Measurements from ENCODE around the gene RGPD8. TPM values are rescaled to one million over a fixed set of nuclear protein-coding genes. Genes with fewer than 3 reads are reported as not detected.
A peak's percentile ranks its signal among the peaks of the same experiment; 100 is the strongest.
"Not testable (repeated sequence)": the region's sequence is repeated elsewhere in the genome, so short reads cannot be mapped to it uniquely, and the experiment has no call there.

RGPD8 gene
- total RNA-seq (2014; rRNA removed; shearing (Covaris generic)) = 1.4 and 5.5 TPM in 2 replicates

DNA sequence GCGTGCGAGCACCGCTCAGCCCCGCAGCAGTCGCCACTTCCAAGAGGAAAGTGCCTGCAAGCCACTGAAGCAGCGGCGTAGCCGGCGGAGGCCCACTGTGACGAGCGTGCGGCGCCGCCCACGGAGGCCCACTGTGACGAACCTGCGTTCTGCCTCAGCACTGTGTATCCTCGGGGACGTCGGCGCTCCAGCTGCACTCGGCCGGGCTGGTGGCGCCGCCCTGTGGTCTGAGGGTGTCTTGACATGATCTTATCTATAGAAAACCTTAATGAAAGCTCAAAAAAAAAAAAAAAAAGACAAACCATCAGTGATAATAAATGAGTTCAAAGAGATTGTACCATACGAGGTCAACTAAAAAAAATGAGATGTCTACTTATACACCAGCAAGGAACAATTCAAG is at the start of gene RGPD8:
TSS of gene RGPD8 (minus strand) at position 166 of the 400 bp plus-strand sequence. CDS start 192 bp downstream, outside the sequence.
- not testable (repeated sequence) for H3K4me1 ChIP-seq (replicated peaks); H3K36me3 ChIP-seq; H3K27ac ChIP-seq; H3K9me3 ChIP-seq (replicated peaks); H3K27me3 ChIP-seq (replicated peaks)
- peak within 1 kb of the TSS; percentile 44 for H3K4me3 ChIP-seq
- DNase-seq (ENCODE audit: low read depth in 1 of 2, low spot score in 2 of 2) = peak; percentile 57 to 84

DNA sequence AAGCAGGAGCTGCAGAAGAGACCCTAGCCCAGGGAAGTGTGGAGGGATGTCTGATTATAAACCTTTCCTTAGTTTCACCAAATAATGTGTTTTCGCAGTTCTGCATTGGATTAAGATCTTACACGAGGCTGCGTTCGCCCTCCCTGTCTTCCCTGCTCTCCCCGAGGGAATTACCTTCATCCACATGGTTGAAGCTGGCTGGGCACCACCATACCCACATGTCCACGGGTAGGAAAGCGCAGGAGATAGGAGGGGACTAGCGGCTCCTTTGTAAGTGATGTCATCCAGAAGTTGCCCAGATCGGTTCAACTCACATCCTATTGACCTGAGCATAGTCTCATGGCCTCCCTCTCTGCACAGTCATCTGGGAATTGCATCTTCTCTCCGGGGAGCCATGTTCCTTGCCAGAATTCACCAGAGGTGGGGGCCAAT is 49.6 kb upstream of the RGPD8 start:
- H3K27ac ChIP-seq = no peak overlapping the region
- peaks cover 44% of the 10 kb centered on the region for H3K36me3 ChIP-seq
- peak; percentile 39 to 59 for DNase-seq (ENCODE audit: low read depth in 1 of 2, low spot score in 2 of 2)
- H3K4me1 ChIP-seq (replicated peaks) = peaks cover 17% of the 10 kb centered on the region
- no peaks in the 10 kb centered on the region for H3K9me3 ChIP-seq (replicated peaks)
- no peaks in the 10 kb centered on the region for H3K27me3 ChIP-seq (replicated peaks)
- peak overlapping the region; percentile 92 for H3K4me3 ChIP-seq

DNA sequence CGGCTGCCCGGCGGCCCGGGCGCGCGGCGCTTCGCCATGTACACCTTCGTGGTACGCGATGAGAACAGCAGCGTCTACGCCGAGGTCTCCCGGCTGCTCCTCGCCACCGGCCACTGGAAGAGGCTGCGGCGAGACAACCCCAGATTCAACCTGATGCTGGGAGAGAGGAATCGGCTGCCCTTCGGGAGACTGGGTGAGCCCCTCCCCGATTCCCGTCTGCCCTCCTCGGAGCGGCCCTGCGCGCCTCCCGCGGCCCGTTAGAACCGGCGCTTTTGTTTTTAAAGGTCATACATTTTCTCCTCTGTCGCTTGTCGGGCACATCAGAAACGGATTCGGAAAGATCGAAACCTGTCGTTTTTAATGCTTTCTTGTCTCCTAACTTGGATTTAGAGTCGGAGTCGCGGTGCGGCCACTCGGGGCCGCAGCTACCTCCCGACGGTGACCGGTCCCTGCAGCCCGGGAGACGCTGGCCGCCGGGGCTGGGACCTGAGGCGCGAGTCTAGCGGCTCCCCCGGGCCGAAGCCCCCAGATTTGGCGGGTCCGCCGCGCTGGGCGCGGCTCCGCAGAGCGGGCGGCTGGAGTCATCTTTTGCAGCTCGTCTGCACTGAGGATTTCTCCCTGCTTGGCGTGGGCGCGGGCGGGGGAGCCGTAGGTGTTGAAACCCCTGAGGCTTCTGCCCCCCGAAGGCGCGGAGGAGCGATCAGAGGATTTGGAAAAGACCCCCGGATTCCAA is 49.0 kb upstream of the RGPD8 start:
- Histone ChIP-seq H3K4me1 (replicated peaks) (peaks cover 17% of the 10 kb centered on the region), H3K27me3 (replicated peaks) (no peaks in the 10 kb centered on the region), H3K27ac (peak overlapping the region; percentile 53), H3K4me3 (peak overlapping the region; percentile 92), H3K9me3 (replicated peaks) (no peaks in the 10 kb centered on the region), H3K36me3 (peaks cover 39% of the 10 kb centered on the region)
- peak; percentile 53 to 60 for DNase-seq (ENCODE audit: low read depth in 1 of 2, low spot score in 2 of 2)

DNA sequence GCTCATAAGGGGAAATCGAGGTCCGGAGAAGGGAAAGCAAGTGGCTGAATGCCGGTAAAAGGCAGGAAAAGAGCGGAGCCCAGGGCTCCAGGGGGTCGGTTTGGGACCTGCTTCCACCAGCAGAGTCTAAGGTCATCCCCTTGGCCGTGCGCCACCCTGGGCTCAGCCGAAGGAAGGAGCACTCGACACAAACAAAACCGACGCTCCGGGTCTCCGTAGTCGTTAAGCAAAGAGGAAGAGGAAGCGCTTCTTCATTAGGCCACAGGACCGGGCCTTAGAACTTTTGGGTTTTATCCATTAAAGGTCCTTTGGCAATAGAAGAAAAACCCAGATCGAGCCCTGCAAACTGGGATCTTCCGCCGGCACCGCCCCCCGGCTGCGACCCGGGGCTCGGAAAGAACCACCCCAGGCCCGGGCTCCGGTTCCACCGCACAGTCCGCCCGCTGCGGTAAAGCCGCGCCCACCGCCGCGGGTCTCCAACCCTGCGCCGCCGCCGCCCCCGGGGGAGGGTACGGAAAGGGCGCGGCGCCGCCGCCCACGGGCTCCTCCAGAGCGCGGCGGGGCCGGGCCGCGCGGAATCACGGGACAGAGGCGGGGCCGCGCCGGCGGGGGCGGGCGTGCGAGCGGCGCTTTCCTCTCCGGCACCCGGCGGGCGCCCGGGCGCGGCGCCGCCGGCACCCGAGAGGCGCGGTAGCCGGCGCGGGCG is 48.2 kb upstream of the RGPD8 start, which contains the start of gene TTL:
TSS of gene TTL (plus strand) at position 629 of the 706 bp plus-strand sequence. CDS start 189 bp downstream, outside the sequence.
- peak; percentile 57 to 75 for DNase-seq (ENCODE audit: low read depth in 1 of 2, low spot score in 2 of 2)
- Histone ChIP-seq H3K4me3 (peak within 1 kb of the TSS; percentile 92), H3K9me3 (replicated peaks) (no peaks in the 10 kb centered on the region), H3K27ac (peak within 1 kb of the TSS; percentile 53), H3K36me3 (peaks cover 31% of the 10 kb centered on the region), H3K27me3 (replicated peaks) (no peaks in the 10 kb centered on the region), H3K4me1 (replicated peaks) (peaks cover 17% of the 10 kb centered on the region)

DNA sequence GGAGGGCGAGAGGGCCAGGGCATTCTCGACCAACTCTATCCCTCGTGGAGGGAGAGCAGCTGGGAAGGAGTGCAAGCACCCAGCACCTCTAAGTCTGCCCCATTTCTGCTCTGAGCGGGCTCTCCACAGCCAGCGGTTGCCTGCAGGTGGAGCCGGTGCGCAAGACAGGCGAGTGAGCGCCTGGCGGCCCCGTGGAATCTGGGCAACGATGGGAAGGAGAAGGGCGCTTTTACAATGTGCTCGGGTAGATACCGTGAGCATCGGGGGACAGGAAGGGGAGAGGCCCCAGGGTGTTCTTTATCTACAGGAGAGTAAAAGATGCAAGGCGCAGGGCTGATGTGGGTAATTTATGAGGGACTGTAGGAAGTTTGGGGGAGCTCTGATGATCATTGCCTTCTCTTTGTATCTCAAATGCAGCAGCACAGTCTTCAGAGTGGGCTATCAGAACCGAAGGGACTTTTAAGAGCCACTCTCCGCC is 47.6 kb upstream of the RGPD8 start:
- H3K27me3 ChIP-seq (replicated peaks) = no peaks in the 10 kb centered on the region
- H3K27ac ChIP-seq = no peak overlapping the region
- peaks cover 17% of the 10 kb centered on the region for H3K4me1 ChIP-seq (replicated peaks)
- DNase-seq (ENCODE audit: low read depth in 1 of 2, low spot score in 2 of 2) = peak; percentile 78
- peak overlapping the region; percentile 92 for H3K4me3 ChIP-seq
- H3K36me3 ChIP-seq = peaks cover 25% of the 10 kb centered on the region
- no peaks in the 10 kb centered on the region for H3K9me3 ChIP-seq (replicated peaks)

DNA sequence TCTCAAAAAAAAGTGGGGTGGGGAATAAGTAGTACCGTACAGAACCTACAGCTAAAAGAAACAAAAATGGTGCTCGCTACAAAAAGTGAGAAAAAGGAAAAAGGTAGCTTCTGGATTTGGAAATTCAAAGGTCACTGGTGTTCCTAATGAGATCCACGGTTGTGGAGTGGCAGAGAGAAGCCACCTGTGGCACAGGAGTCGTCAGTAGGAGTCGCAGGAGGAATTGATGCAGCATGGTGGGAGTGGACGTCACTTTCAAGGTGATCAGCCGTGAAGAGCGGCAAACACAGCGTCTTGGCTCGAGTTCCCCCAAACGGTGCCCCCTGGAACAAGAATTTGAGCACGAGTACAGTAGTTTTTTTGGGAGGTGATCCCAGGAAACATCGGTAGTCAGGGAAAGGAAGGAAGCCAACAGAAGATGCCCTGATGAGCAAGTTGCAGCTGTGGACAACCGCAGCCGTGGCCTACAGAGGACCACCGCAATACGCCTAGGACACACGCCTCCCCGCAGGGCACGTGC is 47.1 kb upstream of the RGPD8 start:
- peaks cover 22% of the 10 kb centered on the region for H3K36me3 ChIP-seq
- H3K27ac ChIP-seq = no peak overlapping the region

DNA sequence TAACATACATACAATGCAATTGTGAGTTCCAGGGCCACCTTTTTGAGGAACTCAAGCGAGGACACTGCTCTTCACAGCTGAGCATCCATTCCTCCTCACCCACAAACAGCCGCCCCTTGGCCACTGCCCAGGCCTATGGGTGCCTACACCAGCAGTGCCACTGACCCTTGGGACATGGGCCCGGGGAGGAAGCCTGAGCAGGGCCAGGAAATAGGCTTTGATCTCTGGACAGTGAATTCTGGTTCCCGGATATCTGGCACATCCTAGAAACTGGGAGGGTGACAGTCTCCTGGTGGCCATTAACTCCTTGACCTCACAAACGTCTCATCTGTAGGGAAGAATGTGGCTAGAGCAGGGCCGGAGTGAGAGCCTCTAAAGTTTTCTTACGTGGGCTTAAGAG is 43.0 kb upstream of the RGPD8 start:
- Histone ChIP-seq H3K9me3 (replicated peaks) (no peaks in the 10 kb centered on the region), H3K36me3 (no peaks in the 10 kb centered on the region), H3K27ac (no peak overlapping the region), H3K4me1 (replicated peaks) (peaks cover 5% of the 10 kb centered on the region), H3K4me3 (no peak overlapping the region), H3K27me3 (replicated peaks) (no peaks in the 10 kb centered on the region)
- DNase-seq (ENCODE audit: low read depth in 1 of 2, low spot score in 2 of 2) = no peak

More for the DNA sequence above, 47.1 kb upstream of the RGPD8 start:
- Histone ChIP-seq H3K4me1 (replicated peaks) (peaks cover 17% of the 10 kb centered on the region), H3K27me3 (replicated peaks) (no peaks in the 10 kb centered on the region), H3K4me3 (peak overlapping the region; percentile 92), H3K9me3 (replicated peaks) (no peaks in the 10 kb centered on the region)
- DNase-seq (ENCODE audit: low read depth in 1 of 2, low spot score in 2 of 2) = no peak

DNA sequence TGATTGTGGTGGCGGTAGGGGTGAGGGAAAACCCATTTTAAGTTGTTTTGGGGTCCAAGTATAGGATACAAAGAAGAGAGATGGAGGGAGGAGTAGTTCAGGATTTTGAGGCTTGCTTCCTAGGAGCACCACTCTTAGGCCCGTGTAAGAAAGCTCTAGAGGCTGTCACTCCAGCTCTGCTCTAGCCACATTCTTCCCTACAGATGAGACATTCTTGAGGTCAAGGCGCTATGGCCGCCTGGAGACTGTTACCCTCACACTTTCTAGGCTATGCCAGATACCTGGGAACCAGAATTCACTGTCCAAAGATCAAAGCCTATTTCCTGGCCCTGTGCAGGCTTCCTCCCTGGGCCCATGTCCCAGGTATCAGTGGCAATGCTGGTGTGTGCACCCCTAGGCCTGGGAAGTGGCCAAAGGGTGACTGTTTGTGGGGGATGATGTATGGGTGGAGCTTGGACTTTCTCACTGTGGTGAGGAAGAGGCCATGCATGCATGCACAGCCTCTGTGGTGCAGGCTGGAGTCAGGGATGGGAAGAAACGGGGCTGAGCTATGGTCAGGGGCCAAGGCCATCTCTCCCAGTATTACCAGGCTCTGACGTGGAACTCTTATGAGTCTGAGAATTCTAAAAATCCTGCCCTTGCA is 41.5 kb upstream of the RGPD8 start:
- Histone ChIP-seq H3K27me3 (replicated peaks) (0 out of 2 replicates have a peak, but pooled peaks cover under 1% of the 10 kb centered on the region), H3K9me3 (replicated peaks) (no peaks in the 10 kb centered on the region), H3K36me3 (no peaks in the 10 kb centered on the region), H3K4me1 (replicated peaks) (no peaks in the 10 kb centered on the region), H3K27ac (no peak overlapping the region), H3K4me3 (no peak overlapping the region)
- no peak for DNase-seq (ENCODE audit: low read depth in 1 of 2, low spot score in 2 of 2)

DNA sequence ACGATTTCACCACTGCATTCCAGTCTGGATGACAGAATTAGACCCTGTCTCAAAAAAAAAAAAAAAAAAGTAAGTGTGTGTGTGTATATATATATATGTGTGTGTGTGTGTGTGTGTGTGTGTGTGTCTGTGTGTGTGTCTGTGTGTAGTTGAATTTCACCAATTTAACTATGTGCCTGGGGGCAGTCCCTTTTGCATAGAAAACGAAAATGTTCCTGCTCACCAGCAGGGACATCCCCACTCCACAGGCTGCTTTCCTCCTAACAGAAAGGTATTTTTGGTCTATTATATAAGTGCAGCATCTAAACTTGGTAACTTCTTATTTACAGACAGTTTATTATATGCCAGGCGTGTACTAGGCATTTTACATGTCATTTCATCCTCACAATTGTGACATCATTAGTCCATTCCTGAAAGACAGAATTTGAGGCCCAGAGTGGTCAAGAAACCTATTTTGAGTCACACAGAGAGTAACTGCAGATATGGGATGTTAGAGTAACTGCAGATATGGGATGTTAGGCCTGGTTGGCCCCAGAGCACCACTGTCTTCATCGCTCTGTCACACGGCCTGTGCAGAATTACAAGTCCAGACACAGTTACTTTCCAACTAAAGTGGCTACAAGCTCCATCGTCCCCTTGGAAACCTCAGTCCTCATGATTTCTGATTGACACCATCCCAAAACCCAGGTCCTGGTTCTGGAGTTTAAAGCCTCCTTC is 39.3 kb upstream of the RGPD8 start:
- Histone ChIP-seq H3K9me3 (replicated peaks) (no peaks in the 10 kb centered on the region), H3K4me3 (no peak overlapping the region), H3K4me1 (replicated peaks) (no peaks in the 10 kb centered on the region), H3K36me3 (no peaks in the 10 kb centered on the region), H3K27ac (no peak overlapping the region), H3K27me3 (replicated peaks) (0 out of 2 replicates have a peak, but pooled peaks cover 4% of the 10 kb centered on the region)
- no peak for DNase-seq (ENCODE audit: low read depth in 1 of 2, low spot score in 2 of 2)

DNA sequence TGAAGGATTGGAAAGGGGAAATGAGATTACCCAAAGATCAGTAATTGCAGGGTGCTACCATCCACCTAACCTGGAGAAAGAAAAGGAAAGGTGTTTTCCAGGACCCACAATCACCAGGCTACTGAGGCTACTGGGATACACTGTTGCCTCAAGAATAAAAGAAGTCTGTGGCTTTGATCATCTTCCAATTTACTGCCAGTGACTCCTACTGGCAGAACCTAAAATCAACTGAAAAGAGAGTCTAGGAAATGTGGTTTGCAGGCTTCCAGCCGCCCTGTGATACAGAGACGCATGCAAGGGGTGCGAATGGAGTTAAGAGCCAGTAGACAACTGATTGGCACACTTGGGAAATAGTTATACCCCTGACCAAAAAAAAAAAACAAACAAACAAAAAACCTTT is 31.9 kb upstream of the RGPD8 start:
- no peaks in the 10 kb centered on the region; the same call in 1 of the 2 replicates for H3K9me3 ChIP-seq (replicated peaks)
- H3K27ac ChIP-seq = no peak overlapping the region
- H3K27me3 ChIP-seq (replicated peaks) = peaks cover 19% of the 10 kb centered on the region; the same call in 1 of the 2 replicates
- no peak overlapping the region for H3K4me3 ChIP-seq
- DNase-seq (ENCODE audit: low read depth in 1 of 2, low spot score in 2 of 2) = no peak
- H3K36me3 ChIP-seq = no peaks in the 10 kb centered on the region
- no peaks in the 10 kb centered on the region for H3K4me1 ChIP-seq (replicated peaks)

DNA sequence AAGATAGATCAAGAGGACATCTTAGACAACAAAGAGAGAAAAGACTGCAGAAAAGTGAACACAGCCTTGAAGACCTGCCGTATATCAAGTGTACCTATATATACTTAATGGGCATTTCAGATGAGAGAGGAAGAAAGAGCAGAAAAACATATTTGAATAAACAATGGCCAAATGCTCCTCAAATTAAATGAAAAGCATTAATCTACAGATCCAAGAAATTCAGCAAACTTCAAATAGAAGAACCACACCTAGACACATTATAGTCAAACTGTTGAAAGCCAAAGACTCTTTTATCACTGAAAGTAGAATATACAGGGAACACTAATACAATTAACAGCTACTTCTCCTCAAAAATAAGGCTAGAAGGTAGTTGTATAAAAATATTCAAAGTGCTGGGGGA is 29.8 kb upstream of the RGPD8 start:
- no peaks in the 10 kb centered on the region; the same call in 1 of the 2 replicates for H3K9me3 ChIP-seq (replicated peaks)
- no peak overlapping the region for H3K4me3 ChIP-seq
- no peak for DNase-seq (ENCODE audit: low read depth in 1 of 2, low spot score in 2 of 2)

DNA sequence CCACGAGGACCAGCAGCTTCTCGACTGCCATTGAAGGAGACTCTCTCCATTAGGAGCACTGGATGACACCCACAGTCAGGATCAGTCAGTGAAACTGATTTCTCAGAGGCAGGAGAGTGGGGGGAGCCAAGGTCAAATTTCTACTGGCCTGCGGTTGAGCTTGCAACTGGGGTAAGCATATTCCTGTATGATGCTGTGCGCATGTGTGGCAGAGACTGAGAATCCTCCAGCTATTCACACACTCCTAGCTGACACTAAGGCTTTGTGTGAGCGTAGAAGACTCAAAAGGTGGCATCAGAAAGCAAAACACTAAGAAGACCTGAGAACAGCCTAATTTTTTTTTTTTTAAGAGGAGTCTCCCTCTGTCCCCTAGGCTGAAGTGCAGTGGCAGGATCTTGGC is 28.7 kb upstream of the RGPD8 start:
- Histone ChIP-seq H3K4me3 (no peak overlapping the region), H3K4me1 (replicated peaks) (no peaks in the 10 kb centered on the region), H3K27me3 (replicated peaks) (peaks cover 11% of the 10 kb centered on the region; the same call in 1 of the 2 replicates), H3K36me3 (no peaks in the 10 kb centered on the region), H3K9me3 (replicated peaks) (no peaks in the 10 kb centered on the region; the same call in 1 of the 2 replicates), H3K27ac (no peak overlapping the region)
- no peak for DNase-seq (ENCODE audit: low read depth in 1 of 2, low spot score in 2 of 2)

More for the DNA sequence above, 29.8 kb upstream of the RGPD8 start:
- Histone ChIP-seq H3K27ac (no peak overlapping the region), H3K36me3 (no peaks in the 10 kb centered on the region), H3K4me1 (replicated peaks) (no peaks in the 10 kb centered on the region), H3K27me3 (replicated peaks) (peaks cover 15% of the 10 kb centered on the region; the same call in 1 of the 2 replicates)

DNA sequence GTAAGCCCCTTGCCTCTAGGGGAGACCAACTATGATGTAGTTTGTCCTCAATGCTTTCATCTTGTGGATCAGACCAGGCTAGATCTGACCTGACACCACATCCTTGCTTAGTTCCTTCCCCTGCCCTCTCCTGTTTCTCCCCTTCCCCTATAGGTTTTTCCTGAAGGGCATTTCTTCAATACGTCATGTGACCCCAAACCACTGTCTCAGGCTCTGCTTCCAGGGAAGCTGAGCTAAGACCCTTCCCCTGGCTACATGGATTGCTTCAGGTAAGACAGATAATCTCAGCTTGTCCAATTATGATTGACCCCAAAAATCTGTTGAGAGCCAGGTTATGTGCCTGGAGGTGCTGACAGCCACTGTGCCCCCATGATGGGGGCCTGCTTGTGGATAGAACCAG is 25.9 kb upstream of the RGPD8 start:
- H3K27ac ChIP-seq = no peak overlapping the region
- H3K9me3 ChIP-seq (replicated peaks) = no peaks in the 10 kb centered on the region; the same call in 1 of the 2 replicates
- H3K4me3 ChIP-seq = no peak overlapping the region
- no peaks in the 10 kb centered on the region for H3K36me3 ChIP-seq
- H3K4me1 ChIP-seq (replicated peaks) = no peaks in the 10 kb centered on the region
- H3K27me3 ChIP-seq (replicated peaks) = peaks cover 6% of the 10 kb centered on the region
- no peak for DNase-seq (ENCODE audit: low read depth in 1 of 2, low spot score in 2 of 2)
